HG03342 (cell line): Measurements from ENCODE around the gene MSANTD4.
"Not testable (repeated sequence)": the region's sequence is repeated elsewhere in the genome, so short reads cannot be mapped to it uniquely, and the experiment has no call there.

Experiments
- ATAC-seq: cut with Tn5 transposase; IDR thresholded peaks from one replicate; pipeline ENCODE4 v1.9.1; 2021; ENCODE audit warnings: mild to moderate bottlenecking, moderate library complexity; ENCODE audit not compliant: unreplicated experiment

Gene MSANTD4

DNA sequence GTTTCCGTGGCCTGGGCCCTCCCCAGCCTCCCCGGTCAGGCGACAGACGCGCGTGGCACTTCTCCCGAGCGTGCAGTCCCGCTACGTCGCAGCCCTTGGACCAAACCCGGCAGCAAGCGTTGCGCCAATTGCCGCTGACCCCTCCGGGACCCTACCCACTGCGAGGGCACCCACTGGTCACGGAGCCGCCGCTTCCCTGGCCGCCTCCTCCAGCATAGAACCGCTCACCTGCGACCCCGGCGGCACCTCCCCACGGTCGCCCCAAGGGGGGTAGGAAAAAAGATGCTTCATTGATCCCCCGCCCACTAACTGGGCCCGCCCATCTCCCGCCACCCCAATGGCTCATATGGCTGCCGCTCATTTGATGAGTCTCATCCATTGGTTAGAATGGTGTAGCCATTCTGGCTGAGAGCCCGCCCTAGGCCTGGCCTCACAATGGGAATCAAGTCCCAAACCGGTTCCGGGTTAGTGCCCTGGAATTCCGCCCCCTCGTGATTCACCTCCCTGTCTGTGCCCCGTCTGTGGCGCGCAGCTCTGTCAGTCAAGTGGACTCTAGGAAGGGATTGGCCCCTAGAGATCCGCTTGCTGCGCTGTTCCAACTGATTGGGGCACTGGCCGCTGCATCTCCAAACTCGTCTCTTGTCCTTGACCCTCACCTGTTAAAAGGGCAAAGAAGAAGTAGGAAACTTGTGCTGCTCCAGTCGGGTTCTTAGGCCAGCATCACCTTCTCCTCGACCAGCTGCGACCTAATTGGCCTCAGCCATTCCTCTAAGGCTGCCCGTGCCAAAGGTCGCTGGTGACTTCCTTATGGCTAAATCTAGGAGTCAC is at the start of gene MSANTD4:
MSANTD4 (minus strand) TSS at position 274 of the 828 bp plus-strand sequence. CDS start 11,323 bp downstream, outside the sequence.
- ATAC-seq = peak; percentile 97

DNA sequence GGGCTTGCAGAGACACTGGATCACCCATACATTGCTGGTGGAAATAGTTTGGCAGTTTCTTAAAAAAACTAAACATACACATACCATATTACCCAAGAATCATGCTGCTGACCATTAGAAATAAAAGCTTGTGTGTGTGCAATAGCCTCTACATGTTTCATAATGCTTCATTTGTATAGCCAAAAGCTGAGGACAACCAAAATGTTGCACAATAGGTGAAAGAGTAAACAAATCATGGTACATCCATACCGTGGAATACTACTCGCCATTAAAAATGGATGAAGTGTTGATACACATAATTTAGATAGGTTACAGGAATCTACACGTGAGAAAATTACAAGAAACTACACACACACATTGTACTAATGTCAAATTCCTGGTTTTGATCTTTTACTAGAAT is 48.6 kb upstream of the MSANTD4 start:
- no peak for ATAC-seq

DNA sequence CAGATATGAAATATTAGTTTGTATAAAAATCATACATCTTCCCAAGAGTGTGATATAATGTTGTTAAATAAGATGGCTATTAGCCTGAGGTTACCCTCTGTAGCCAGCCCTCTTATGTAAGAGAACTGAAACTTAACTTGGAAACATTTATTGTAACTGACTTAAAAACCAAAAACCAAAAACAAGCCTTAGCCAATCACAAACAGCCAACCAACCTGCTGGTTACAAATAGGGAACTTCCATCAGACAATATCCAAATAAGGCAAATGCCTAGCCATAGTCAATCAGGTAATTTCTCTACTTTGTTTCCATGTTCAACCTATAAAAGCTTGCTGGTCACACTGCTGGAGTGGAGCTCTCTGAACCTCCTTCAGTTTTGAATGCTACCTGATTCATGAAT is 41.0 kb upstream of the MSANTD4 start:
- peak; percentile 69 for ATAC-seq

DNA sequence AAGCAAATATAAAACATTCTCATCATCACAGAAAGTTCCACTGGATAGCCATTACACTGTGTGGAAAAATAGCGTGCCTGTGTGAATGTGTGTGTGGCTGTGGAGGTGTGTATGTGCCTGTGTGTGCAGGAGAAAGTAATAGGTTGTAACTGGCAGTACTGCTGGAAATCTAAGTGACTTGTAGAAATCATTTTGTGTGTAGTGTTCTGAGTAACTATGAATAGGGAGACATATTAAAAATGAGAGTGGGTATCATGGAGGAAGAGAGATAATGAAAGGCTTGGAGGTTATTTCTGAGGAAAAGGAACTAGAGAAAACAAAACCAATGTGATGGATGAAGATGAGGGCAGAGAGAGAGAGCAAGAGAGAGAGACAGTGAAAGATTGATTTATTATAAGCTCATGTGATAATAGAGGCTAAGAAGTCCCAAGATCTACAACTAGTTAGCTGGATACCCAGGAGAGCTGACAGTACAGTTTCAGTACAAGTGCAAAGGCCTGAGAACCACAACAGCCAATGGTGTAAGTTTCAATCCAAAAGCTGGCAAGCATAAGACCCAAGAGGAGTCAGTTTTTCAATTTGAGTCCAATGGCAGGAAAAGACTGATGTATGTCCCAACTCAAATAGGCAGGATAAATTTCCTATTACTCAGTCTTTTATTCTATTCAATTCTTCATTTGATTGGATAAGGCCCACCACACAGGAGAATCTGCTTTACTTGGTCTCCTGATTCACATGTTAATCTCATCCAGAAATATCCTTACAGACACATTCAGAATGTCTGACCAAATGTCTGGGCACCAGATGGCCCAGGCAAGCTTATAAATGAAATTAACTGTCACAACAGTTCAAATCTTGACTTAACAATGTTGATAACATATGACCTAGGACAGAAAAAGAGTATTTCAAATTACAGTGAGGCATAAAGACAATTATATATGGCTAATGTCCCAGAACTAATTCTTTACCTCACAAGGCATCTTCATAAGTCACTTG is 40.2 kb upstream of the MSANTD4 start:
- no peak for ATAC-seq

DNA sequence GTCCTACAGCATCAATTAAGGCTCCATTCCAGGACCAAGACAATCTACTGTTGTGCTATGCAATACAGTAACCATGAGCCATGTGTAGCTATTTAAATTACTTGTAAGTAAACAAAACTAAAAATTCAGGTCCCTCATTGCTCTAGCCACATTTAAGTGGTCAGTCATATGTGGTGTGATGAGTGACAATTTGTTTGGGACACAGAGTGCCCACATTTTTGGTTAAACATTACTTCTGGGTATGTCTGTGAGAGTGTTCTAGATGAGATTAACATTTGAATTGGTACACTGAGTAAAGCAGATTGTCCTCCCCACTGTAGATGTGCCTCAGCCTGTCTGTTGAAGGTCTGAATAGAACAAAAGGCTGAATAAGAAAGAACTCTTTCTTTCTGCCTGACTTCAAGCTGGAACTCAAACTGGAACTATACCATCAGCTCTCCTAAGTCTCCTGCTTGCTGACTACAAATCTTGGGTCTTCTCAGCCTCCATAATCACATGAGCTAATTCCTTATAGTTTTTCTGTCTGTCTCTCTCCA is 39.3 kb upstream of the MSANTD4 start:
- ATAC-seq = no peak

DNA sequence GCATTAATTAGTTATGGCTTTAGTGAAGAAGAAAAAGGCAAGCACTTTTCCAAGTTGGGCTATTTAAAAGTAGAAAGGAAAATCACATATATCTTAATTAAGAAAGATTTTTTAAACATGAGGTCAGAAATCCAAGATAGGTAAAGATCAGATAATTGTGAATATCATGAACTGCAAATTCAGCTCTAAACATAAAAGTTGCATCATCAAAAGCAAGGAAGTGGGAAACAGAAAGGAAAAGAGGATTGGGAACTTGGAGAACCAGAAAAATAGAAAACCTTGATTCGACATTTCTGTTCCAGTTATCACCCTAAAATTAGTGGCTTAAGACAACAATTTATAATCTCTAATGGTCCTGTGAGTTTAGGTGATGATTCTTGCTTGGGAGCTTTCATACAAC is 37.6 kb upstream of the MSANTD4 start:
- ATAC-seq = no peak

DNA sequence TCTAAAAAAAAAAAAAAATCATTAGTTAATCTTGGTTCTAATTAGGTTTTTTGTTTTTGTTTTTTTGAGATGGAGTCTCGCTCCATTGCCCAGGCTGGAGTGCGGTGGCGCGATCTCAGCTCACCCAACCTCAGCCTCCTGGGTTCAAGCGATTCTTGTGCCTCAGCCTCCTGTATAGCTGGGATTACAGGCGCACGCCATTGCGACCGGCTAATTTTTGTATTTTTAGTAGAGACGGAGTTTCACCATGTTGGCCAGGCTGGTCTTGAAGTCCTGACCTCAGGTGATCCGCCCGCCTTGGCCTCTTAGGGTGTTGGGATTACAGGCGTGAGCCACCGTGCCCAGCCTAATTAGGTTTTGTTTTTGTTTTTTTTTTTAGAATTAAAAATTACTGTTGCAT is 36.3 kb upstream of the MSANTD4 start:
- ATAC-seq = not testable (repeated sequence)

DNA sequence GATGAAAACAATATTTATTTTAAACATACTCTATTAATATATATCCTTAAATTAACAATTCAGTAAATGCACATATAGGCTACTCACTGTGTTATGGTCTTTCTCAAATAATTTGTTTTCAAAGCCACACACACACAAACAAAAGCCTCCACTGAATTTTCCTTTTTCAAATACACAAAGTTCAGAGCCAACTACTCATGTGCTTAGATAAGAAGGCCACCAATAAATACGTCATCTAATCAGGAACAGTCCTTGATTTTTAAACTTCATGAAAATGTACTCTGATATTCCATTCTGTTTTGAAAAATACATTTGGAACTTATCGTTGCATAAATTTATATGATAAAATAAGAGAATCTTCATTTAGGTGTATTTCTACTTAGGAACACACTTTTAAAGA is 29.1 kb upstream of the MSANTD4 start:
- ATAC-seq = no peak

DNA sequence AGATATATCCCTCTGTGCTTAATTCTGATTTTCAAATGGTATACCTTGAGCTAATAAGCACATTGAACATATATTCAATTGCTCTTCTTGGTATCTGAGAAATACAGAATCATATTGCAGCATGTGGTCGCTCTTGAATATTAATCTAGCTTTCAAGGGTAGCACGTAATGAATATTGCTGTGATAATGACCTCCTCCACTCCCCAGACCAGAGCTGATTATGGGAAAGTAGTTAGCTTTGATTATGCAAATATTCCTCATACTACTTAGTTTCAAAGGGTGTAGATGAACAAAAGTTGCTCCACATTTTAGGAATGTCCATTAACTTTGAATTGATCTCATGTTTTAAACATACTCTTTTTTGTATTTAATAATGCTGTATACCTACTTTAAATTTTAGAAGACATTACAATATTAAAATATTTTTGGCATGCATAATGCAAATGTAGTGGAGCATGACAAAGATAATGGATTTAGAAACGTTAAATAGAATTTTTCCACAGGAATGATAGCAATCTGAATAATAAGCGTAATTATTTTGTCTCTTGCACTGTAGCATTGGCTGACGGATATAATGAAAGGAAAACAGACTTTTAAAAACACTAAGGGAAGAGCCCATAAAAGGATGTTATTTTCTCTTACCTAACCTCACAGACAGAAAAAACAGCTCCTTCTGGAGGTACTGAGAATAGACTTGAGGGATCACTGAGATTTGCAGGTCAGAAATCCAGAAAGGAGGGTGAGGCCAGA is 27.9 kb upstream of the MSANTD4 start:
- ATAC-seq = no peak

DNA sequence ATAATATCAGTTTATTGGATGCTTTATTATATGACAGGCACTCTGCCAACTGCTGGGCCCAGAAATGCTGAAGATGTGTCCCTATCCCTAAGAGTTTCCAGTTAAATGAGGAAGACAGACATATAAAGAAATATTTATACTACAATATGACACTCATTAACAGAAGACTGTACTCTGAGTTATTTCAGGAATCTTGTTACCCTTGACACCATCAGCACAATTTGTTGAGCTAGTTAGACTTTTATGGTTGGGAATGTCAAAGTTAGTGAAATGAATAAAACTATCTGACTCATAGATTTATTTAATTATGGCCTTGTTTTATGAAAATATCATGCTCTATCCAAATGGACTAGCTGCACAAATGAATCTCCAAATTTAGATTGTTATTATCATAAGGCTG is 25.6 kb upstream of the MSANTD4 start:
- ATAC-seq = no peak

DNA sequence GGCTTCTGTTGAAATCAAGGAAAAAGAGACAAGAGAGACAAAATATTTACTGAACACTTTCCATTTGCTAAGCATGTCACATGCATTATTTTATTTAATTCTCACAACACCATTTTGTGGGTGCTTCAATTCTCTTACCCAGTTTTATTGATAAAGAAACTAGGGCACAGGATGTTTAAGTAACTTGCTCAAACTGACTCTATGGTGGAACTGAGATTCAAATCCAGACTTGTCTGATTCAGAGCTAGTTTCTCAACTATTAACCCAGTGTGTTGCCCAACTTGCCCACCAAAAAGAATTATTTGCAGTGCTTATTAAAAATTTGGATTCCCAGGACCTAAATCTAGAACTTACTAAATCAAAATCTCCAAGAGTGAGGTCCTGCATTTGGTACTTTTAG is 21.5 kb upstream of the MSANTD4 start:
- no peak for ATAC-seq

DNA sequence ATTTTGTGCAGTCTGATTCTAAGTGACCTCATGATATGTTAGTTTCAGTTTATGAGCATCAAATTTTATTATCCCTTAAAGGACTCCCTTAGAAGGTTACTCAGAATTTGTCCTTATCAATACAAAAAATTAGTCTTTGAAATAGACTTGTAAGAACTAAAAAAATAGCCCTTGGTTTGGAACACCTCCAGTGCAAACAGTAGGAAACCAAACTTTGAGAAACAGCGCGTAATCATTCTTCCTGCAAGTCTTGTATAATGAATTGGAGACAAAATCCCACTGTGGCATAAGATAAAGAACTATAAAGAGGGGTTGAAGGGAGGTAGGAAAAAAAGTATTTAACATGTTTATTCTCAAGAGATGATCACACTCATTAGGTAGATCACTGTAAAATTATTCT is 10.8 kb upstream of the MSANTD4 start:
- no peak for ATAC-seq

DNA sequence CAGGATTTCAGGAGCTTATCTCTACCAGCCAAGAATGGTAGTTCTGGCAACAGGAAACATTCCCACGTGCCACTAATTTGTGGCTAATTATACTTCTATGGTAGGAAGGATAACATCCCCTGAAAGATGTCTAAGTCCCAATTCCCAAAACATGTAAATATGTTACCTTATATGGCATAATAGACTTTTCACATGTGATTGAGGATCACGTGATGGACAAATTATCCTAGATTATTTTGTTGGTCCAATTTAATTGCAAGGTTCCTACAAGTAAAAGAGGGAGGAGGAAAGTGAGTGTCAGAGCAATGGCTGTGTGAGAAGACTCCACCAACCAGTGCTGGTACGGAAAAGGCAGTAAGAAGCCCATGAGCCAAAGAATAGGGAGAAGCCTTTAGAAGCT is 9.9 kb upstream of the MSANTD4 start:
- no peak for ATAC-seq

DNA sequence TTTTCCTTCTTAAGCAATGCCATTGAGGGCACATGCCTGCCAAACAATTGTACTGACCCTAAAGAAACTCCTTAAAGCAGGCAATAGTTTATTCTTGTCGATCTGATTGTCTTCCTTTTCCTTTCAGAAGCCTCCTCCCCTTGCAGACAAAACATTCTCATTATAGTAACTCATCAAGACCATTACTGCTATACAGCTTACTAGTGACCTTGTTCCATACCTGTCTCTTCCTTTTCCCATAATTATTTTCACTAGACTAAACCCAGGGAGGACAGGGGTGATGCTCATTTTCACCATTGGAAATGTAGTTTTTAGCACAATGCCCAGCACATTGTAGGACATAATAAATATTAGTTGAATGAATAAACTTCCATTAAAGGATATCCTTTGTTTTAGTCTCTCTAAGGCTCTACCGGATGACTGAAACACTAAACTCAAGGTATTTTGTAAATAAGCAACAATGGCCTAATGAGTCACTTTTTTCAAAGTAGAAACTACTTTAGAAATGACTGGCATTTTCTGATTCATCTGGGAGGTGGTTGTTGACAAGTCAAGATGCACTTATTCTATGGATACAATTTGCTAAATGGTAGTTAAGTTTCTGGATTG is 9.3 kb upstream of the MSANTD4 start:
- peak; percentile 64 for ATAC-seq

DNA sequence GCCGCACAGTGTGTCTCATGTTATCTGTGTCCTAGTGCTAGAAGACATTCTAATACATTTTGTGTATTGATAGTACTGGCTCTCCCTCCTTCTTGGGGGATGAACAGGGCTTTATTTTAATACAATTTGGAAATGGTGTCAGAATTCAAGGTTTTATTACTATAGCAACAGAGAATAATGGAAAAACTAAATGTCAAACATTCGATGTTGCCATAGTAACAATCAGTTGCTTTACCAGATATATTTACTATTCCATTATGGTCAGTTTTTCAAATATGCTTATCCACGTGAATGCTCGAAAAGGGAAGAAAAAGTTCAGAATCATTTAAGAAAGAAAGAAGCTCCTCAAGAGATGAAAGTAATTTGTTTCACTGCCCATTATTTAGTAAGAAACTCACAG is 8.6 kb upstream of the MSANTD4 start:
- no peak for ATAC-seq

DNA sequence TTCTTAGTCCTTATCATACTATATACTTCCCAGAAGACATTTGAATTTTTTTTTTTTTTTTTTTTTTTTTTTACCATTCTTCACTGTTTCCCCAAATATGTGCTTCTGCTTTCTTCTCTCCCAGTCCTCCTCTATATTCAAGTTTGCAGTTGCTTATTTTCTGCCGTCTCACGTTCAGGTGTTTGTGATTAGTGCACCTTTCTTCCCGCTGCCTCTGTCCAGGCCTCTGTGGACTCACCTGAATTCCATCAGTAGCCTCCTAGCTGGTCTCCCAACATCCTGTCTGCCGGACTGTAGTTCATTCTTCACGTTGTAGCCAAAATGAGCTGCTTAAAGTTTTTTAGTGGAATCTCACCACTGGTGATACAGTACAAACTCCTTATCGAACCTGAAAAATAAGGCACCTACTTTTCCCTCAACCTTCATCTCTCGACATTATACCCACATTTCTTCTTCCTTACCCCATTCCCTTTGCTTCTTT is 795 bp upstream of the MSANTD4 start:
- ATAC-seq = no peak

DNA sequence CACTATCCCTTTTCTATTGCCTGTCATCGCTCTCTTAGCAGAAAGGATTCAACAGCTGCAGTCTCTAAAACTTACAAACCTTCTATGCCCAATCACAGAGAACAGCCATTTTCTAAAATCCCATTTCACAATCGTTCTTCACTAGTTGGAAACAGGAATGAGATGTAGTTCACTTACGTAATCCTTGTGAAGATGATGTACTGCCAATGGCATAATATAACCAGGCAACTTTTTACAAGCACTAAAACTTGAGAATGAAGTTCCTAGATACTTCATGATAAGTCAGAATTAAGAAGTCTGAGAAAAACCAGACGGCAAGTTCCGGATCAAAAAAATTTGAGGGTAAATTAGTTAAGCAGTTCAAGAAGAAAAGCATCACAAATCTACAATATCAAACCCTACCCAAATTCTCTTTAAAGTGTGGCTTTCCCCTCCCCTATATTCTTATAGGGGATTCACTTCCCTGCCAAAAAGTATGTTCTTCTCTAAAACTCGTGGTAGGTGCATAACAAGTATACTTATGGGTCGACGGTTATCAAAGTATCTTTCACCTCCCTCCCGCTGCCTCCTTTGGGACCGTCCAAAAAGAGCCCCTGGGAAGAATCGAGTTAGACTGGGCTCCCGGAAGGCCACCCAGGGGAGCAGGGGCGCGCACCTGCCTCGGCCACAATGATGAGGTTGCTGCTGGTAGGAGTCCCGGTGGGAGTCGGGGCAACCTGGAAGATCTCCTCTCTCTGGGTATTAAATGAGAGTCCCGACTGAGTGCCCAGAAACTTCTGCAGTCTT is 666 bp downstream of the MSANTD4 start:
- ATAC-seq = peak; percentile 6

DNA sequence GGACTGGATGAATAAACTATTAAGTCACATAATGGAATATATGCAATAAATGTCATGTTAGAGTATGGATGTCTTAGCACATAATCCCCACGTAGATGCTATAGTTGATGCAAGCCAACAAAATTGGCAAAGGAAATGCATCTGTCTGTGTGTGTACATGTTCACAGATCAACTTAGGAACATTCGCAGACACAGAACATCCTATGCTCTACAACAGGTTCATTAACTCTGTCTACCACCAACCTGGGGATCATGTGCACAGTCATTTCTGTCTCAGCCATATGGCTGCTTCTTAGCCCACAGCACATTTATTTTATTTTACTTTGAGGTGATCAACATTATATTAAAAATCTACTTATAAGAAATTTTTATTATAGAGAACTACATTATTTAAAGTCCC is 4.9 kb downstream of the MSANTD4 start:
- ATAC-seq = no peak

DNA sequence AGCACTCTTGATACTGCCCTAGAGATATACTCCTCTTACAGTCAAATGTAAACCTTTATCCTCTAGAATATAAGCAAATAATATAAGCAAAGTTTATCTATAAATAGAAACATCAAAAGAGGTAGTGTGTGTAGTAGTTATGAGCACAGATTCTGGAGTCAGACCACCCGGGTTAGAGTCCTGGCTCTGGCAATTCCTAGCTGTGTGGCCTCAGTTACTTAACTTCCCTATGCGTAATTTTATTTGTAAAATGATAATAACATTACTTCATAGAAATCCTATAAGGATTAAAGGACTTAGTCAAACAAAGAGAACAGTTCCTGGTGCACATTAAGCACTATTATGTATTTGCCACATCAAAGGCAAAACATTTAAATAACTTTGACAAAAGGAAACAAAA is 7.0 kb downstream of the MSANTD4 start:
- no peak for ATAC-seq
